ENCODE data around the gene C1orf174.
A peak's percentile ranks its signal among the peaks of the same experiment; 100 is the strongest.
"Not testable (repeated sequence)": the region's sequence is repeated elsewhere in the genome, so short reads cannot be mapped to it uniquely, and the experiment has no call there.

Gene C1orf174

DNA sequence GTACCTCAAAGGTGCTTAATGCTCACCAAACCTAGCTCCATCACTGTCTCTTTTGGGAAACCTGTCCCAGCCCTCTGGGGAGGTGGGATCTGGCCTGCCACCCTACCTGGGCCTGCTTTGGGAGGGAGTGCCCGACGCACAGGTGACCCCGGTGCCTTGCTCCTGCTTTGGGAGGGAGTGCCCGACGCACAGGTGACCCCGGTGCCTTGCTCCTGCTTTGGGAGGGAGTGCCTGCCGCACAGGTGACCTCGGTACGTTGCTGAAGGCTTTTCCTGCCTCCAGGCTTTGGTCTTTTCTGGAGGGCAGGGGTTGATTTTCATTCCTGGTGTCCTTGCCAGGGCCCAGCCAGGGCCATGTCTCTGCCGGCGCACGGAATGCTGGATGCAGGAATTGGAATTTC is 25.2 kb upstream of the C1orf174 start:
- no peak for DNase-seq

DNA sequence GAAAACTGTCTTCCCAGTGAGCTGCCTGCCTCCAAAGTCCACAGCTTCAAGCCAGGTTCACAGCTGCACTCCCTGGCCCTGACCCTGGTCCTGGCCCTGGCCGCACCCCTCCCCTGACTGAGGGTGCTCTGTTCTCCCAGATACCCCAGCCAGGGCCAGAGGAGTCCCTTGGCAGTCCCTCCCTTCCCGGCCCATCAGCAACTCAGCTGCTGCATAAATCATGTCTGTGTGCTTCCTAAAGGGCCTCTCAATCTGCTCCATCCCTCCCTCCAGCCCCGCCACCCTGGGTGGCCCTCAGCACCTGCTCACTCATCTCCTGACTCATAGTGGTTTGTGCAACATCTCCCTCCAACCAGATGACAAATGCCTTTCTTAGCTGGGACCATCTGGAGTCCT is 24.8 kb upstream of the C1orf174 start:
- DNase-seq = no peak

DNA sequence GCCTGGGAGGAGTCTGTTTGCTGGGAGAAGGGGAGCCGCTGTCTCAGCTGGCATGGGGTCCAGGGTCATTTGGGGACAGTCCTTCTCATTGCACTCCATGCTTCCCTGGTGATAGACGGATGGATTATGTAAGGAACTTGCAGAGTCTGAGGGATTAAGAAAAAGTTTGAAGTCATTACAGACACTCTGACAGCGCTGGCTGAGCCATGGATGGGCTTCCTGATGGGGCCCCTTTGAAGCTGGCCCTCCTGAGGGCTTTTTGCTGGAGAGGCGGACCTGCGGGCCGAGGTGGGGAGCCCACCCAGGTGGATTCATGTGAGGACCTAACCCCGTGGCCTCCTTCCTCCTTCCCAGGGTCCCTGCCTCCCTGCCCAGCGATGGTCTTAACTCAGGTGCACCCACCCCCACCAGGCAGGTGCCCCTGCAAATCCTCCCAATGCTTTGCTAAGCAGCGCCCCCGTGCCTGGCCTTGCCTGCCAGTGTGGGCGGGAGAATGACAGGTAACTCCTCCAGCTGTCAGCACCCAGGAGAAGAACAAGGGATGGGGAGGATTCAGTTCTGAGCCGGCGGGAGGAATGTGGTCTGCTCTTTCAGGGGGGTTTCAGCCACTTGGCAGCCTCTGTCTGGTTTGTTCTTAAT is 24.2 kb upstream of the C1orf174 start:
- no peak for DNase-seq

DNA sequence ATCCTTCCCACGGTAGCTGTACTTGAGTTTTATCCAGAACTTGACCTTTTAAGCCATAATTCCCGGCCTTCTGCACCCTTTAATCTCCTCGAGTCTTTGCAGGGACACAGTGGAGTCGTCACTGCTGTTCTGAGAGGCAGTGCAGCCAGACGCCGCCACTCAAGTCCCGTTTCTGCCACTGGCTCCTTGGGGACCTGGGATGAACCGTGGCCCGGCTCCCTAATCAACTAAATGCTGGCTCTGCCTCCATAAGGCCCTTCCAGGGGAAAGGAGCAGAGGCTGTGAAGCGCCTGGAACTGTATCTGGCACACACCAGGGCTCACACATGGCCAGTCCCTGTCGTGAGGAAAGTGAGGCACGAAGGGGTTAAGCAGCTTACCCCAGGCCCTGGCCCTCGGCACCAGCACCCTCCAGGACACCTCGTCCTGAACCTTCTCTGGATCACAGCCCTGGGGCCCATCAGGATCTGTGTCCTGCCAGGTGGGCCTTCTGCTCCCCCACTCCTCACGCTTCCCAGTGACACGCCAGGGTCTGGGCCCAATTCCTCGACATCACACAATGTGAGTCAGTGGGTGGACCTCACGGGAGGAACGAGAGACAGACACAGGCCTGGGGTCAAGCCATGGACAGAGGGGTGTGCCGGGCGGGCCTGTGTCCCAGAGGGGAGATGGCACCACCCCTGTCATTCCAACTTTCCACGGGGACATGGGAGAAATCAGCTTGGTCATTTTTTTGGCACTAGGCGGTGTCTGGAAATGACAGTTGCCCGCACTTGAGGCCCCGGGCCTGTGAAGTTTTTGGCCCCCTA is 23.5 kb upstream of the C1orf174 start:
- no peak for DNase-seq

DNA sequence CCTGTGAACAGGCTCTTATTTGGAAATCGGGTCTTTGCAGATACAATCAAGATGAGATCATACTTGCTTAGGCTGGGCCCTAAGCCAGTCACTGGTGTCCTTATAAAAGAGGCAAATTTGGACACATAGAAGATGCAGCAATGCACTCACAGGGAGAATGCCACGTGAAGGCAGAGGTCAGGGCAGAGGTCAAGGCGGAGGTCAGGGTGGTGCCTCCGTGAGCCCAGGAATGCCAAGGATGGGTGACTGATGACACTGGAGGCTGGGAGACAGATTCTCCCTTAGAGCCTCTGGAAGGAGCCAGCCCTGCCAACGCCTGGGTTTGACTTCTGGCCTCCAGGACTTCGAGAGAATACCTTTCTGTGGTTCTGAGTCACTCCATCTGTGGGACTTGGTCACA is 22.8 kb upstream of the C1orf174 start:
- no peak for DNase-seq

DNA sequence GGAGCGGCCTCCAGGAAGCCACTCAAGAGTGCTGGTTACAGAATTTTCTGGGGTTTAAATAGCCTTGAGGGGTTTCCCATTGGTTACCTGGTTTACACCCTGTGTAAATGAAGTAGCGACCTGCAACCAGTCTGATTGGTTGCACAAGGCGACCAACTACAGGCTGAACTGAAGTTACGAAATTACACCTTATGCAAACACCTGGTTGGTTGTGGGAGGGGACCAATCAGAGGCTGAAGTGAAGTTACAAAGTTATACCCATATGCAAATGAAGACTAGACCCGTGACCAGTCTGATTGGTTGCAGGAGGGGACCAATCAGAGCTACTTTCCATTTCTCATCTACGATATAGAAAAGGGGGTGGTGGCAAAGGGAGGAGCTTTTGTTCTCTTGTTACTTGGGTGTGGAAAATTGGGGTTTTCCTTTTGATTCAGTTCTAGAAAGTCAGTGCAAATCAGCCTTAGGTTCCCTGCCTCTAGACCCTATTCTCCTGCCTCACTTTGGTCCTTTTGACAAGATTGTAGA is 22.2 kb upstream of the C1orf174 start:
- peak; percentile 34 to 68 for DNase-seq

DNA sequence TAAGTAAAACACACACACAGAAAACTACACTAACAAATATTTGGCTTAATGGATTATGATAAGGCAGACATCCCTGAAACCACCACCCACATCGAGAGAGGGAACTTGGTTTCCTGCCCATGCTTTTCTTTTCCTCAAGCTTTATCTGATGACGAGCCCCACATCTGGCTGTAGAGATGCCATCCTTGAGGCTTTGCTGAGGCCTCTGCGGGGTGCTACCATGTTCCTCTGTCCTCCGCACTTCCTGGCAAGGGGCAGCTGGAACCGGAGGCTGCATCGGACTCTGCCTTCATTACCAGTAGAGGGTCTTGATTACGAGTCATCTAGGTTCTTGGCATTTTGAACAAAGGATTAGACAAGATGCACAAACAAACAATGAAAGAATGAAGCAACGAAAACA is 21.7 kb upstream of the C1orf174 start:
- DNase-seq = no peak

DNA sequence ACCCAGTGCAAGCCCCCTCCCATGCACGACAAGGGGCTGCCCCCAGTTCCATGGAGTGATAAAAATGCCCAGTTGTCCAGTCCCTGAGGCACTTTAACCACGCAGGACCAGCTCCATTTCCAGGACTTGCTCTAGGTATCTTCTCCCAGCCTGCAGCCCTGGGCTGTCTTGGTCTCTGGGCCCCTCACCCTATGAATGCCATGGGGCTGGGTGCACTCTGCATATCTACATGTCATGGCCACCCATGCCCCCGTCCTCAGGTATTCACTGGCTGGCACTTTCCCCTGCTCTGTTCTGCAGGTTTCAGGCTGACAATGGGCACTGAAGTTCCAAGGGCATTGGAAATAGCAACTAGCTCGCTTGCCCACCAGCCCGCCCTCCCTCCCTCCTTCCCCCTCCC is 19.6 kb upstream of the C1orf174 start:
- DNase-seq = no peak

DNA sequence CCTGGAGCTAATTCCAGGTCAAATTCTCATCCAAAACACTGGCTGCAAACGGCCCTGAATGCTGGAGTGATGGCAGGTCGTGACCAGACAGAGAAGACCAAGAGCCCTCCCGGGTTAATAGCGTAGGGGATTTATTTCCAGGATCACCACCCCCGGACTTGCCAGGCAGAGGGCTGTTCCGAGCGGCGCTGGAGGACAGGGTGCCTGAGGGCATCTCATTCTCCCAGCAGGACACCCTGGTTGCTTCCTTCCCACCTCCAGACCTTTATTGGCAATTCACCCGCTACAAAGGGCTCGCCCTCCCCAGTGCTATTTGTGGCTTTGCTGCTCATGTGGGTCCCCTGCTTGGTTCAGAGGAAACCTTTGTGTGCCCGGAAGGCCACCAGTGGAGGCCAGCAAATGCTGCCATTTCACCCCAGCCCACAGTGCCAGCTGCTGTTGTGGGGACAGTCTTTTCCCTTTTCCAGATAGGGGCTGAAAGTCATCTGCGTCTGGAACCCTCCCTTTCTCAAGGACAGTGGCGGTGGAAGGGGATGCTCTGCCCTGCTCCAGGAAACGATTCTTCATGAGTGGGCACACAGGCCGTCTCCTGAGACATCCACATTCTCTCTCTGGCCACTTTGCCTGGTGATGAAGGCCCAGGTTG is 19.0 kb upstream of the C1orf174 start:
- DNase-seq = no peak

DNA sequence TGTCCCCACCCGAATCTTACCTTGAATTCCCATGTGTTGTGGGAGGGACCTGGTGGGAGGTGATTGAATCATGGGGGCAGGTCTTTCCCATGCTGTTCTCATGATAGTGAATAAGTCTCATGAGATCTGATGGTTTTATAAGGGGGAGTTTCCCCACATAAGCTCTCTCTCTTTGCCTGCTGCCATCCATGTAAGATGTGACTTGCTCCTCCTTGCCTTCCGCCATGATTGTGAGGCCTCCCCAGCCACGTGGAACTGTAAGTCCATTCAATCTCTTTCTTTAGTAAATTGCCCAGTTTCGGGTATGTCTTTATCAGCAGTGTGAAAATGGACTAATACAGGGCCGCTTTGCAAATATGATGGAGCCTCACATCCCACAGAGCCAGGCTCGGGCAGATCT is 18.3 kb upstream of the C1orf174 start:
- DNase-seq = not testable (repeated sequence)

DNA sequence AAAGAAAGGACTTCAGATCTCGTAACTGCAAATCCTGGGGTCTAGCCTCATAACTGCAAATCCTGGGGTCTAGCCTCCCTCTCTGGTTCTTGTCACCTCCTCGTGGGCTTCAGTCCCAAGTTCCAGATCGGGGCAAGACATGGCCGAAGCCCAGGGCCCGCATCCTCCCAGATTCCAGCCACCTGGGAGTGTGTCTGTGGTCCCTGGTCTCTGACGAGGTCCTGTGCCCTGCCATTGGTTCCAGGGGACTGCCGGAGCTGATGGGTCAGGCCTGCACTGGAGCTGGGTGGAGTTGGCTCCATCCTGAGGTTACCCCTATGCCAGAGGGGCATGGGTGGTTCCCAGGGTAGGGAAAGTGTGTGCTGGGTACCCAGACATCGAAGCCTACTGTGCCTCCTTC is 17.7 kb upstream of the C1orf174 start:
- no peak for DNase-seq

DNA sequence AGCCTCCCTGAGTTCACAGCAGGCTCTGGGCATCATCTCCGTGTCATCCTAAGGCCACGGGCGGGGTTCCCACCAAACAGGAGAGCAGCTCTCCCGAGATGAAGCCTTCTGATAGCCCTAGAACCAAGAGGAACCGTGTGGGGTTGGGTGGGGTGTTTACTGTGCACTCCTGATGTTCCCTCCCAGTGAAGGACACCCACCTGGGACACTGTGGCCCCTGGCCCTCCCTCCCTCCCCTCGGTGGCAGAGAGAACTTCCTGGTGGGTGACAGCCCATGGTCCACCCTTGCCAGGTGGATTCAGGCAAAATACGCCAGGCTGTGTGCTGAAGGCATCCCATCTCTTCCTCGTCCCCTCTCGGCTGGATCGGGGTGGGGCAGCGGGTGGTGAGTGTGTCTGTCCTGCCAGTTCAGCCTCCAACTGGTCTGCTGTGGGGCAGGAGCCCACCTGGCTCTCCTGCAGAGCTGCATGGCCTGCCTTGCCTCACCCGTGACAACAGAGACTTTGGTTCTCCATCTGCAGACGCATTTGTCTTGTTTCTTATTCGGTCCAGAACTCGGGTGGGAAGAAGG is 15.6 kb upstream of the C1orf174 start:
- no peak for DNase-seq

DNA sequence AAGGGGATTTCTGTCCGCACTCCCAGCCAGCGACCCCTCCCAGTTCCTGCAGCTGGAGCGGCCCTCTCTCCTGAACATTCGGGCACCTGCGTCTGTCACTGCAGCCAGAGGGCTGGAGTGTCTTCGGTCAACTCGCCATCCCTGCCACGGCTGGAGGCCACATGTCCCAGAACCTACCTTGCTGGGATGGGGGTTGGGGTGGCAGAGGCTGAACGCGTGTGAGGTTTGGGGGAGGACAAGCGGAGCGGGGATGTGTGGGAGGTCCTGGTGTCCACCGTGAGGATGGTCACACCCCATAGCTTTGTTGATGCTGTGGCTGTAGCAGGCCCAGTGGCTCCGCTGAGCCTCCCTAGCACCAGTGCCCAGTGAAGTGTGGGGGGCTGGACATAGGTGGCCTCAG is 14.8 kb upstream of the C1orf174 start:
- DNase-seq = no peak

DNA sequence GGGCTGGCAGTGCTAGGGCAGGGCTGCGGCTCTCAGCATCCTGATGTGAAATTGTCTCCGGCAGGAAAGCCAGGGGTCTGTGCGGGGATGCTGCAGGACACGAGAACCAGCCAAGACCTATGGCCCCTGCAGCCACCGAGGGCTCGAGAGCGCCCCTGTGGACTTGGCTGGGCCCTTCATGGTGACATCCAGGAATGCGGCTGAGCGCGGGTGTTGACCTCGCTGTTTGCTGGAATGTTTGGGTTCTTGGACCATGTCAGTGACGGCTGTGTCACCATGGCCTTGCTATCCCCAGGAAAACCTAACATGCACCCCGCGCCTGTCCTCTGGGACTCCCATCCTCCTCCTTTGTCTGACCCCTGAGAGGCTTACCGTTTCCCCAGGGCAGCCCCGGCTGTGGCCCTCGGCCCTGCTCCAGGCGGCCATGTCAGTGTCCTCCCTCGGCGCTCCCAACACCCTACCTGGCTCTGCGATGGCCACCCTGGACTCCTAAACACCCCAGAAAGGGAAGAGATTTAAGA is 14.3 kb upstream of the C1orf174 start:
- DNase-seq = no peak

DNA sequence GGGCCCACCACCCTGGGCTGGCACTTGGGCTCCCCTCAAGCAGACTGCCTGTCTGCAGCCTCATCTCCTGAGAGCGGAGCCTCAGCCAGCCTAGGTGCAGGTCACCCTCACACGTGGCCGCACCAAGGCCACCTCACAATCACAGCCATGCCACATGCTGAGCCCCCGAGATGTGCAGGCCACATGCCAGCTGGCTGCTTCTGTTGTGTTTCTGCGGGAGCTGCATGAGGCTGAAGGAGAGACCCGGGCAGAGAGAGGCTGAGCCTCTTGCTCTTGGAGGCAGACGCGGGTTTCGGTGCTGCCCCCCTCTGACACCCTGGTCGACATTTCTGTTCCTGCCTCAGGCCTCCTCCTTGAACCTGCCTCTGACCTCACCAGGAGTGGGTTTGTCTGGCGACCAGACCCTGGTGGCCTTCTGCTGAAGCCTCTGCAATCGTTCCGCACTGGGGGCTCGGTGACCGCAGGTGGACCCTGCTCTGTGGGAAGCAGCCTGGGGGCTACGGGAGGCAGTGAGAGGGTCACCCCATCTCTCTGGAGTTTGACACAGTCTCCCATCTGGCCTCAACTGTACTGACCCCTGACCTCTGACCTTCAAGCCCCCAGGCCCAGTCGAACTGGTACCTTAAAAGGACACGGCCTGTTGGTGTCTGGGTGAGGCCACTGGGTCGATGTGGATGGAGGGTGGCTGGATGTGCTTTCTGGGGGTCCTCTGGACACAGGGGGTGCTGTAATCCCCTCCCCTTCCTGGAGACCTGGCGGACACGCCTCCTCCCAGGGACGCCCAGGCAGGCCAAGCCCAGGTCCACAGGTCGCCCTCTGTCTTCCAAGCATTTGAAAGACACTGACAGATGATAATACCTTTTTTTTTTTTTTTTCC is 13.0 kb upstream of the C1orf174 start:
- no peak for DNase-seq

DNA sequence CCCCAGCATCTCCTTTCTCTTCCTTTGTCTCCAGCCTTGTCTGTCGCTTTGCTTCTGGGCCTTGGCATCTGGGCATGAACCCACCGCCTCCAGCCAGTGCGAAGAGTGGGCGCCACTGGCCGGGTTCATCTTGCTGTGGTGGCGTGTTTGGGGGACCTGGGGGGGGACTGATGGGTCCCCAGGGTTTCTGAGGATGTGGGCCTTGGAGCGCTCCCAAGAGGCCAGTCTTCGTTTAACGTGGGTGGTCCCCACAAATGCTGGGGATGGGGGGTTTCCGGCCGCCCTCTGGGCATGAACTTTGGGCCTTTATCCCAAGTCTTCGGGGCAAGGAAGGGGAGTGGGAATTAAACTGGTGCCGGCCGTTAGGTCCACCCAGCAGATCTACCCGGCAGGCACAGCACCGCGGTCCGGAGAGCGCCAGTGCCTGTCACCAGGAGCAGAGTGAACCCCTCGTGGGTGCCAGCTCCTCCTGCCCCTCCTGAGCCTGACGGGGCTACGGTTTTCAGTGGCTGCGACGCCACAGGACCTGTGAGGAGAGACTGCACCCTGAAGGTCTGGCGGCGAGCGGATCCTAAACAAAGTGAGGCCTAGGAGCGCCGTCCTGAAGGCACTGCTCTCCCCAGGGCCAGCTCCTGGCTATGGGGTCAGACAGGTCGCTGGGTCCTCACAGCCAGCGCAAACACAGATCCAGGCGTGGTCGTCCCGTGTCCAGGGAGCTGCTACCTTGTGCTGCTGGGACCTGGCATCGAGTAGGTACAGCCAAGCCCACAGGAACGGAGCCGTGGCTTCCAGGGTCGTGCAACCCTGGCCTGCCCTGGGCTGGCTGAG is 12.1 kb upstream of the C1orf174 start:
- no peak for DNase-seq

DNA sequence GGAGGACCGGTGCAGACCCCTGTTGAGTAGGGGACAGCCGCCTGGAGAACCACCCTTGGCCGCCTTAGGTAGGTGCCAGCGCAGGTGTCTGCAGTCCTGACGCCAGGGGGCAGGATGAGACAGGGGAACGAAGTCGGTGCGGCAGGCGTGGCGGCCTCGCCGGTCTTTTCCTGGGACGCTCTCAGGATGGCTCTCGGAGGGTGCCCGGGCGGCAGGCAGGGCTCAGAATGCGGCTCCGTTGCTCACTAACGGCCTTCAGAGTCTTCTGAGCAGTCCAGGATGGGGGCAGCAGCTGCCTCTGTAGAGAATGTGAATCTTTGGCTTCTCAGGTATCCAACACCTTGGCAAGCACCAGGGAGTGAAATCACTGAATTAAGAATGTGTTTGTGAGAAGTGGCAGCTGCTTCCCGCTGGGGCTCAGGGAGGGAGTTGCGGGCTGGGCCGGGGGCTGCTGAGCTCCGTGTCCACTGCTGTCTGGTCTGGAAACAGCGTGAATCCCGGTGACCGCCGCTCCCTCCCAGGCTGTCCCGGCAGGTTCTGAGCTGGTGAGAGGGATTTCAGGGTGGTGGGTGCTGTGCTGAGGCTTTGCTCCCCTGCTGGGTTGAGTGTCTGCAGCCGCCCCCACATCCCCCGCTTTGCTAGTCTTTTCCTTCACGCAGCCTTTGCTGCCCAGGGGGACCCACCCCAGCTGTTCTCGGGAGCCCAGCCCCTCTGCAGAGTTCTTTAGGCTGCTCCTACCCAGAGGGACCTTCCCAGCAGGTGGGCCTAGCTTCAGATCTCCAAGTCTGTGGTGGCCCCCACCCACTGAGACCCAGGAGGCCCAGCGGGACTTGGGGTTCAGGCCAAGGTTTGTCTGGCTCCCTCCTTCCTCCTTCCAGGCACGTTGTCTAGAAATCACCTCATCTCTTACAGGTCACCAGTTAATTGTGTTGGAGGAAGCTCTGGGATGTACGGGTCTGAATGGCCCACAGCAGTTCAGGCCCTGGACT is 11.1 kb upstream of the C1orf174 start:
- DNase-seq = peak; percentile 72 to 74

DNA sequence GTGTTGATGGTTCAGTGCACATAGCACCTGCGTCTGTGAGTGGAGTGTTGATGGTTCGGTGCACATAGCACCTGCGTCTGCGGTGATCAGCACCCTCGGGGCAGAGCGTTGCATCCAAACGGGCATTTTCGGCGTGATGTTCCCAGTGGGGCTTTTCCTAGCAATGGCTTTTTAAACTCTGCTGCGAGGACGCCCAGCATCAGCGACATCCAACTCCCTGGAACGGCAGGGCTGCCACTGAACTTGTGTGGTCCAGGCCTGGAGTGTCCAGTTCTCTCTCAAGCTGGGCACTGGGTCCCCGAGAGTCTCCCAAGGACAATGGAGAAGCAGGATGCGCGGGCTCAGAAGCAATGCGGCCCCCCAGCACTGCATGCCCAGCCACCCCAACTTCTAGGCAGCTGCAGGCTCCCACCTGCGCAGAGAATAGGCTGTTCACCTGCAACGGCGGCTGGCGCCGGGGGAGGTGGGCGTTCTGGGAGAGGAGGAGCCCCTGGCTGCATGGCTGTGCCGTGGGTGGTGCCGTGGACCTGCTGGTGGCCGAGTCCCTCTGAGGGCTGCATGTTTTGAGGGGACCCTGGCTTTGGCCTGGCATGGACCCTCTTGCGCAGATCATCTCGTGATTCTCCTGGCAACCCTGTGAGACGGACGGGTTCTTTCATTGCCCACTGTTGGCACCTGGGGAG is 10.1 kb upstream of the C1orf174 start:
- DNase-seq = no peak

DNA sequence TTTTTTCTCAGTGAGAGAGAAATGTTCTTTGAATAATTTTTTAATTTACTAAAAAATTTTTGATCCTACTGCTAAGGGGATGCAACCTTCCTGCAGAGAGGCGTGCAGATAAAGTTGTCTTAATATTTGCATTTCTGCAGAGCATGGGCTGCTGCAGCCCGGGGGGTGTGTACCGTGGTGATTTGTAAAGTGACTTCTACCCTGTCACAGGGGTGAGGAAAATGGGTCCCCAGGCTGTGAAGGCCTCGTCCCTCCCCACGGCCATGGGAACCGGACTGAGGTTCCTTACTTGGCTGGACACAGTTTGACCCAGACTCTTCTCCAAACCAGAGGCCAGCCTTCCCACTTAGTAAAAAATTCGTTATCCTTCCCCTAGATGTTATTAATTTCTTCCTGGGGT is 9.5 kb upstream of the C1orf174 start:
- DNase-seq = no peak

Measured in CD4-positive, alpha-beta T cell treated with Interleukin-1 beta for 1 hour (primary cell).